HepG2 (cell line): ENCODE results near the gene MTFR1L. TPM values are rescaled to one million over a fixed set of nuclear protein-coding genes. Genes with fewer than 3 reads are reported as not detected.

Experiments
- ATF4 ChIP-seq, 2 experiments: fragments of 450-650 bp in 1 of 2; sonication (generic) in 1 of 2; formaldehyde crosslinking; IDR thresholded peaks; 2 replicates each; pipeline versions ENCODE4 v1.5.0 to v1.8.0; 2020 to 2022; ENCODE audit warnings: mild to moderate bottlenecking in 1 of 2, missing genetic modification reagents in 1 of 2
- FOXA1 ChIP-seq, 2 experiments: fragments of 450-650 bp in 1 of 2; sonication (generic) in 1 of 2; formaldehyde crosslinking in 1 of 2; IDR thresholded peaks; 2 replicates each; pipeline versions ENCODE4 v1.4.0 to v1.6.1; 2016 to 2020; ENCODE audit warnings: missing genetic modification reagents in 1 of 2
- HNRNPLL ChIP-seq: fragments of 200-400 bp; formaldehyde crosslinking; IDR thresholded peaks from 2 replicates; pipeline ENCODE4 v1.6.1; 2017; ENCODE audit warnings: mild to moderate bottlenecking, low read depth, low read length; ENCODE audit not compliant: poor library complexity, severe bottlenecking
- JDP2 ChIP-seq: sonication (generic); formaldehyde crosslinking; IDR thresholded peaks from 2 replicates; pipeline ENCODE4 v1.8.1; 2022; ENCODE audit warnings: missing genetic modification reagents, borderline replicate concordance
- KDM1A ChIP-seq: IDR thresholded peaks from 2 replicates; pipeline ENCODE4 v1.6.1; 2016; ENCODE audit warnings: missing compliant biosample characterization
- KDM3A ChIP-seq: IDR thresholded peaks from 2 replicates; pipeline ENCODE4 v1.6.1; 2018; ENCODE audit warnings: low read depth, missing compliant biosample characterization
- MYNN ChIP-seq: sonication (generic); formaldehyde crosslinking; IDR thresholded peaks from 2 replicates; pipeline ENCODE4 v1.4.0; 2020; ENCODE audit warnings: mild to moderate bottlenecking, low read depth, missing genetic modification reagents
- RBM22 ChIP-seq: fragments of 200-400 bp; formaldehyde crosslinking; optimal IDR thresholded peaks from 2 replicates; pipeline ENCODE3; 2017; ENCODE audit warnings: mild to moderate bottlenecking, low read length, moderate library complexity
- SIX1 ChIP-seq: sonication (generic); formaldehyde crosslinking; IDR thresholded peaks from 2 replicates; pipeline ENCODE4 v1.4.0; 2020; ENCODE audit warnings: missing genetic modification reagents, borderline replicate concordance
- SMYD3 ChIP-seq: sonication (generic); formaldehyde crosslinking; IDR thresholded peaks from 2 replicates; pipeline ENCODE4 v1.8.1; 2023; ENCODE audit warnings: mild to moderate bottlenecking, missing genetic modification reagents
- SSRP1 ChIP-seq: IDR thresholded peaks from 2 replicates; pipeline ENCODE4 v1.6.1; 2016; ENCODE audit warnings: control low read depth
- WIZ ChIP-seq: sonication (generic); formaldehyde crosslinking; IDR thresholded peaks from 2 replicates; pipeline ENCODE4 v1.5.1; 2020; ENCODE audit warnings: mild to moderate bottlenecking, missing genetic modification reagents
- ZBTB37 ChIP-seq: sonication (generic); formaldehyde crosslinking; IDR thresholded peaks from 2 replicates; pipeline ENCODE4 v1.4.0; 2020; ENCODE audit warnings: mild to moderate bottlenecking, missing genetic modification reagents
- ZFP82 ChIP-seq: sonication (generic); formaldehyde crosslinking; IDR thresholded peaks from 2 replicates; pipeline ENCODE4 v1.5.1; 2020; ENCODE audit warnings: mild to moderate bottlenecking, missing genetic modification reagents, borderline replicate concordance
- ZSCAN22 ChIP-seq: sonication (generic); formaldehyde crosslinking; IDR thresholded peaks from 2 replicates; pipeline ENCODE4 v1.4.0; 2020; ENCODE audit warnings: mild to moderate bottlenecking, missing genetic modification reagents
- polyA plus RNA-seq, 8 experiments: library from polyadenylated mRNA; depleted of rRNA in 3 of 8; stranded (reverse) in 7 of 8; unstranded in 1 of 8; fragments of >200 nt; fragmentation: Illumina TruSeq in 4 of 8; extraction: Trizol in 4 of 8; gene quantifications; 2 replicates each; pipeline versions ENCODE4 v1.2.1 to v1.2.3, GENCODE V29; 2011 to 2016; ENCODE audit warnings: low read depth in 4 of 8, missing spikeins in 1 of 8, mixed read lengths in 1 of 8; ENCODE audit not compliant: insufficient read depth in 1 of 8
- total RNA-seq, 5 experiments: library from RNA; depleted of rRNA; stranded (reverse); fragments of >200 nt; fragmentation: Illumina TruSeq; extraction: Trizol; gene quantifications; 2 replicates each; pipeline ENCODE4 v1.2.3, GENCODE V29; 2016; ENCODE audit warnings: low read depth in 1 of 5
- TF ChIP-seq, protein P1 (sequence below): sonication (generic); formaldehyde crosslinking; conservative IDR thresholded peaks from 2 replicates; pipeline ENCODE4 v1.4.0; 2020; ENCODE audit warnings: mild to moderate bottlenecking, missing genetic modification reagents, moderate library complexity
- TF ChIP-seq, protein P2 (sequence below): sonication (generic); formaldehyde crosslinking; IDR thresholded peaks from 2 replicates; pipeline ENCODE4 v1.9.0; 2021; ENCODE audit warnings: missing genetic modification reagents, mild to moderate bottlenecking, borderline replicate concordance
- TF ChIP-seq, protein P3 (sequence below): sonication (generic); formaldehyde crosslinking; IDR thresholded peaks from 2 replicates; pipeline ENCODE4 v1.4.0; 2020; ENCODE audit warnings: mild to moderate bottlenecking, missing genetic modification reagents

MTFR1L gene
- total and polyA plus RNA-seq, 2 of the 13 experiments (the other 11 are each of a cell fraction or from before 2014, with no cell fraction given): 38.0 to 55.7 TPM

DNA sequence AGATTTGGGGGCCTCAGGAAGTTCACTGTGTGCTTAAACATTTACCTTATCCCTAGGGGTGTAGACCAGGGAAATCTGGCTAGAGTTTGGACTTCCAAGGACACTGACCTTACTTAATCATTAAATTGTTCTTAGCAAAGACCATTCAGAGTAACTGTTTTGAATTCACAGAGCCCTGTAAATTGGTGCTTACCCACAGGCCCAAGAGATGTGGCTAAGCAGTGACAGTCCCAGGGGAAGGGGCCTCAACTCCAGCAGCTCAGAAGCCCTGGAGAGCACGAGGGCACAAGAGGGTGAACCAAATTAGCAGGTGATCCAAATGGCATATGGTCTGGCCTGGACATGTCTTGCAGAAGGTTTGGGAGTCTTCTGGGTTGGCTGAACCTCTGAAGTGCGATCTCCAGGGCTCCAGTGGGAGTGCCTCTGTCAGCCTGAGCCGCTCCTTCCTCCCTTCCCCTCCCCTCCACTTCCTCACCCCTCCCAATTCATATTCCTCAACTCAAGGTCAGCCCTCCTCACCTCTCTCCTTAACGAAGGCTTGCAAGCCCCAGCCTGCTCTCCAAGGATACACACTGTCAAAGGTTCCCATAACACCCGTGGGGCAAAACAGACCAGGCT lies 51.4 kb downstream of the MTFR1L start (continued):
- TF ChIP-seq SMYD3 (CRISPR knock-in tag) (no peak), SIX1 (no peak), KDM3A (CRISPR knock-in tag) (no peak), SSRP1 (no peak), KDM1A (no peak), ZSCAN22 (CRISPR knock-in tag) (no peak), JDP2 (no peak), ZBTB37 (no peak), WIZ (CRISPR knock-in tag) (no peak), FOXA1 (IDR thresholded peaks at IDR 0.05) (no peak), FOXA1 (CRISPR knock-in tag; IDR thresholded peaks at IDR 0.05) (peak; percentile 3; the same call in 1 of the 2 replicates), ATF4 (CRISPR knock-in tag; IDR thresholded peaks at IDR 0.05) (no peak), HNRNPLL (no peak), RBM22 (no peak), ZFP82 (CRISPR knock-in tag) (no peak), MYNN (CRISPR knock-in tag) (no peak)
- TF ChIP-seq, protein P1, sequence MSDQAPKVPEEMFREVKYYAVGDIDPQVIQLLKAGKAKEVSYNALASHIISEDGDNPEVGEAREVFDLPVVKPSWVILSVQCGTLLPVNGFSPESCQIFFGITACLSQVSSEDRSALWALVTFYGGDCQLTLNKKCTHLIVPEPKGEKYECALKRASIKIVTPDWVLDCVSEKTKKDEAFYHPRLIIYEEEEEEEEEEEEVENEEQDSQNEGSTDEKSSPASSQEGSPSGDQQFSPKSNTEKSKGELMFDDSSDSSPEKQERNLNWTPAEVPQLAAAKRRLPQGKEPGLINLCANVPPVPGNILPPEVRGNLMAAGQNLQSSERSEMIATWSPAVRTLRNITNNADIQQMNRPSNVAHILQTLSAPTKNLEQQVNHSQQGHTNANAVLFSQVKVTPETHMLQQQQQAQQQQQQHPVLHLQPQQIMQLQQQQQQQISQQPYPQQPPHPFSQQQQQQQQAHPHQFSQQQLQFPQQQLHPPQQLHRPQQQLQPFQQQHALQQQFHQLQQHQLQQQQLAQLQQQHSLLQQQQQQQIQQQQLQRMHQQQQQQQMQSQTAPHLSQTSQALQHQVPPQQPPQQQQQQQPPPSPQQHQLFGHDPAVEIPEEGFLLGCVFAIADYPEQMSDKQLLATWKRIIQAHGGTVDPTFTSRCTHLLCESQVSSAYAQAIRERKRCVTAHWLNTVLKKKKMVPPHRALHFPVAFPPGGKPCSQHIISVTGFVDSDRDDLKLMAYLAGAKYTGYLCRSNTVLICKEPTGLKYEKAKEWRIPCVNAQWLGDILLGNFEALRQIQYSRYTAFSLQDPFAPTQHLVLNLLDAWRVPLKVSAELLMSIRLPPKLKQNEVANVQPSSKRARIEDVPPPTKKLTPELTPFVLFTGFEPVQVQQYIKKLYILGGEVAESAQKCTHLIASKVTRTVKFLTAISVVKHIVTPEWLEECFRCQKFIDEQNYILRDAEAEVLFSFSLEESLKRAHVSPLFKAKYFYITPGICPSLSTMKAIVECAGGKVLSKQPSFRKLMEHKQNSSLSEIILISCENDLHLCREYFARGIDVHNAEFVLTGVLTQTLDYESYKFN (CRISPR knock-in tag): peak; percentile 88
- TF ChIP-seq, protein P2, sequence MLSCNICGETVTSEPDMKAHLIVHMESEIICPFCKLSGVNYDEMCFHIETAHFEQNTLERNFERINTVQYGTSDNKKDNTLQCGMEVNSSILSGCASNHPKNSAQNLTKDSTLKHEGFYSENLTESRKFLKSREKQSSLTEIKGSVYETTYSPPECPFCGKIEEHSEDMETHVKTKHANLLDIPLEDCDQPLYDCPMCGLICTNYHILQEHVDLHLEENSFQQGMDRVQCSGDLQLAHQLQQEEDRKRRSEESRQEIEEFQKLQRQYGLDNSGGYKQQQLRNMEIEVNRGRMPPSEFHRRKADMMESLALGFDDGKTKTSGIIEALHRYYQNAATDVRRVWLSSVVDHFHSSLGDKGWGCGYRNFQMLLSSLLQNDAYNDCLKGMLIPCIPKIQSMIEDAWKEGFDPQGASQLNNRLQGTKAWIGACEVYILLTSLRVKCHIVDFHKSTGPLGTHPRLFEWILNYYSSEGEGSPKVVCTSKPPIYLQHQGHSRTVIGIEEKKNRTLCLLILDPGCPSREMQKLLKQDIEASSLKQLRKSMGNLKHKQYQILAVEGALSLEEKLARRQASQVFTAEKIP (CRISPR knock-in tag): no peak
- TF ChIP-seq, protein P3, sequence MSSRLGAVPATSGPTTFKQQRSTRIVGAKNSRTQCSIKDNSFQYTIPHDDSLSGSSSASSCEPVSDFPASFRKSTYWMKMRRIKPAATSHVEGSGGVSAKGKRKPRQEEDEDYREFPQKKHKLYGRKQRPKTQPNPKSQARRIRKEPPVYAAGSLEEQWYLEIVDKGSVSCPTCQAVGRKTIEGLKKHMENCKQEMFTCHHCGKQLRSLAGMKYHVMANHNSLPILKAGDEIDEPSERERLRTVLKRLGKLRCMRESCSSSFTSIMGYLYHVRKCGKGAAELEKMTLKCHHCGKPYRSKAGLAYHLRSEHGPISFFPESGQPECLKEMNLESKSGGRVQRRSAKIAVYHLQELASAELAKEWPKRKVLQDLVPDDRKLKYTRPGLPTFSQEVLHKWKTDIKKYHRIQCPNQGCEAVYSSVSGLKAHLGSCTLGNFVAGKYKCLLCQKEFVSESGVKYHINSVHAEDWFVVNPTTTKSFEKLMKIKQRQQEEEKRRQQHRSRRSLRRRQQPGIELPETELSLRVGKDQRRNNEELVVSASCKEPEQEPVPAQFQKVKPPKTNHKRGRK: no peak
